Measurements from ENCODE around the gene ZBTB7C. TPM values are rescaled to one million over a fixed set of nuclear protein-coding genes. Genes with fewer than 3 reads are reported as not detected.
A peak's percentile ranks its signal among the peaks of the same experiment; 100 is the strongest.

ZBTB7C gene
- total RNA-seq, 6 donors from 2014 or later = 6.1 to 18.1 (median 12.2) TPM

DNA sequence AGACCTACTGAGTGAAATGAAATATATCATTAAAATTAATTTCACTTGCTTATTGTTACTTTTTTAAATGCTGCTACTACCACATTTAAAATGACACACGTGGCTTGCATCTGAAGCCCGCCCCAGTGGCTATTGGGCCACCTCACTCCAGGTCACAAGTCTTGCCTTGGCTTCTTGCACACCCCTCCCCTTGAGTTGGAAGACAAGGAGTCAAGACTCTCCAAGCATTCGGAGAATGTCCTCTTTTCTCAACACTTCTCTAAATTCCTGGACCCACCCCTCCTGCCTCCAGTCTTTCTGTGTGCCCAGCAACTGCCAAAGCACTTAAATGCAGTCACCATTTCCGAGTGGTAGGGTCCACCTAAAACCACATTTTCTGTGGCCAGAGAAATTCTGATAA is 73.4 kb downstream of the ZBTB7C start:
- Histone ChIP-seq H3K36me3 (no peaks in the 10 kb centered on the region), H3K27me3 (no peaks in the 10 kb centered on the region), H3K4me3 (no peak overlapping the region), H3K9me3 (no peaks in the 10 kb centered on the region), H3K27ac (peak overlapping the region; percentile 57 to 65 (median 62)), H3K4me1 (peaks cover 4 to 20% (median 16%) of the 10 kb centered on the region in 4 donors)
- ATAC-seq (ENCODE audit: low FRiP score in 2 of 2) = peak; percentile 18 to 59
- TF ChIP-seq POLR2A (IDR thresholded peaks at IDR 0.05) (no peak), EP300 (IDR thresholded peaks at IDR 0.05) (no peak), POLR2AphosphoS5 (IDR thresholded peaks at IDR 0.05) (no peak)
- TF ChIP-seq, protein P1, sequence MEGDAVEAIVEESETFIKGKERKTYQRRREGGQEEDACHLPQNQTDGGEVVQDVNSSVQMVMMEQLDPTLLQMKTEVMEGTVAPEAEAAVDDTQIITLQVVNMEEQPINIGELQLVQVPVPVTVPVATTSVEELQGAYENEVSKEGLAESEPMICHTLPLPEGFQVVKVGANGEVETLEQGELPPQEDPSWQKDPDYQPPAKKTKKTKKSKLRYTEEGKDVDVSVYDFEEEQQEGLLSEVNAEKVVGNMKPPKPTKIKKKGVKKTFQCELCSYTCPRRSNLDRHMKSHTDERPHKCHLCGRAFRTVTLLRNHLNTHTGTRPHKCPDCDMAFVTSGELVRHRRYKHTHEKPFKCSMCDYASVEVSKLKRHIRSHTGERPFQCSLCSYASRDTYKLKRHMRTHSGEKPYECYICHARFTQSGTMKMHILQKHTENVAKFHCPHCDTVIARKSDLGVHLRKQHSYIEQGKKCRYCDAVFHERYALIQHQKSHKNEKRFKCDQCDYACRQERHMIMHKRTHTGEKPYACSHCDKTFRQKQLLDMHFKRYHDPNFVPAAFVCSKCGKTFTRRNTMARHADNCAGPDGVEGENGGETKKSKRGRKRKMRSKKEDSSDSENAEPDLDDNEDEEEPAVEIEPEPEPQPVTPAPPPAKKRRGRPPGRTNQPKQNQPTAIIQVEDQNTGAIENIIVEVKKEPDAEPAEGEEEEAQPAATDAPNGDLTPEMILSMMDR (IDR thresholded peaks at IDR 0.05) = no peak
- WGBS, 2 donors = 60 to 71% methylated on average over 4 of the region's 4 CpGs
- DNase-seq = peak in 1 of 2 donors; percentile 51

DNA sequence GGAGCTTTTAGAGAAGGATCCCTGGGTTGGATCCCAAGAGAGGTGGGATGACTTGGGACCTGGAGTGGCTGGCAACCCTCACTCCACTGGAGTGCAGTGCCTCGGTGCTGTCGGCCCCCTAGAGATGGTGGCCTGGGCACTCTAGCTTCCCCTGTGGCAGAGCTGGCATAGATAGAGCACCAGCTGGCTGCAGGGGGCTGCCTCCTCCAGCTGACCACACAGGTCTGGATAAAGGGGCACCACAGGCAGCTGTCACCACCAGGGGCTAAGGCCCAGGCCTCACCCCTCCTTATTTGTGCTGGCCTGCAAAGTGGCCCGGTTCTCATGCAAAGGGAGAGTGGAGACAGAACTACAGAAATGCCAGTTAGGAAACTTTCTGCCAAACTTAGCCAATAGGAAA is 74.3 kb downstream of the ZBTB7C start:
- 88 to 90% methylated on average over 1 to 3 of the region's 3 CpGs for WGBS, 2 donors
- TF ChIP-seq EP300 (IDR thresholded peaks at IDR 0.05) = no peak
- H3K27ac ChIP-seq = peak overlapping the region in 1 of 4 donors; percentile 15
- H3K36me3 ChIP-seq = no peaks in the 10 kb centered on the region
- H3K4me3 ChIP-seq = no peak overlapping the region
- peaks cover 4 to 20% (median 16%) of the 10 kb centered on the region in 4 donors for H3K4me1 ChIP-seq
- DNase-seq = peak in 1 of 2 donors; percentile 29
- H3K9me3 ChIP-seq = no peaks in the 10 kb centered on the region
- ATAC-seq (ENCODE audit: low FRiP score in 2 of 2) = peak in 1 of 2 donors; percentile 20
- H3K27me3 ChIP-seq = no peaks in the 10 kb centered on the region

DNA sequence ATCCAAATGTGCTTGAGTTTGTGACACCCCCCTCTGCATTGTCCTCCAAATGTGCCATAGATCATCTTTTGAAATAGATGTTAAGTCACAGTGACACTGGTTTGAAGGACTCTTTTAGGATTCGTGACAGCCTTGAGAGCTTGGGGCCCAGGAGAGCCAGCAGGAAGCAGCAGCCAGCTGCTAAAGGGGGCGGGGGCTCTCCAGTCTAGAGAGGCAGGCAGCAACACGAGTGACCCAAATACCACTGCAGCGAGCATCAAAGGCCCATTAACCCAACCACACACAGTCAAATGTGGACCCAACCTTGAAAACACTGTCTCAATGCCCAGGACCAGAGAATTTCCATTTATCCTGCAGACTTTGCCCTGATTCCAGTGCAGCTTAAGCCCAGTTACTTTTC is 75.6 kb downstream of the ZBTB7C start:
- Histone ChIP-seq H3K4me3 (no peak overlapping the region), H3K27me3 (no peaks in the 10 kb centered on the region), H3K27ac (peak overlapping the region in 1 of 4 donors; percentile 14), H3K9me3 (no peaks in the 10 kb centered on the region), H3K36me3 (no peaks in the 10 kb centered on the region), H3K4me1 (peaks cover 4 to 20% (median 16%) of the 10 kb centered on the region in 4 donors)
- 32 to 46% methylated on average over 4 of the region's 4 CpGs for WGBS, 2 donors
- DNase-seq (peak in 1 of 2 donors; percentile 33), ATAC-seq (ENCODE audit: low FRiP score in 2 of 2) (no peak)
- TF ChIP-seq, protein P1 (IDR thresholded peaks at IDR 0.05) = no peak
- TF ChIP-seq EP300 (IDR thresholded peaks at IDR 0.05) (no peak), POLR2A (IDR thresholded peaks at IDR 0.05) (no peak), POLR2AphosphoS5 (IDR thresholded peaks at IDR 0.05) (no peak)

DNA sequence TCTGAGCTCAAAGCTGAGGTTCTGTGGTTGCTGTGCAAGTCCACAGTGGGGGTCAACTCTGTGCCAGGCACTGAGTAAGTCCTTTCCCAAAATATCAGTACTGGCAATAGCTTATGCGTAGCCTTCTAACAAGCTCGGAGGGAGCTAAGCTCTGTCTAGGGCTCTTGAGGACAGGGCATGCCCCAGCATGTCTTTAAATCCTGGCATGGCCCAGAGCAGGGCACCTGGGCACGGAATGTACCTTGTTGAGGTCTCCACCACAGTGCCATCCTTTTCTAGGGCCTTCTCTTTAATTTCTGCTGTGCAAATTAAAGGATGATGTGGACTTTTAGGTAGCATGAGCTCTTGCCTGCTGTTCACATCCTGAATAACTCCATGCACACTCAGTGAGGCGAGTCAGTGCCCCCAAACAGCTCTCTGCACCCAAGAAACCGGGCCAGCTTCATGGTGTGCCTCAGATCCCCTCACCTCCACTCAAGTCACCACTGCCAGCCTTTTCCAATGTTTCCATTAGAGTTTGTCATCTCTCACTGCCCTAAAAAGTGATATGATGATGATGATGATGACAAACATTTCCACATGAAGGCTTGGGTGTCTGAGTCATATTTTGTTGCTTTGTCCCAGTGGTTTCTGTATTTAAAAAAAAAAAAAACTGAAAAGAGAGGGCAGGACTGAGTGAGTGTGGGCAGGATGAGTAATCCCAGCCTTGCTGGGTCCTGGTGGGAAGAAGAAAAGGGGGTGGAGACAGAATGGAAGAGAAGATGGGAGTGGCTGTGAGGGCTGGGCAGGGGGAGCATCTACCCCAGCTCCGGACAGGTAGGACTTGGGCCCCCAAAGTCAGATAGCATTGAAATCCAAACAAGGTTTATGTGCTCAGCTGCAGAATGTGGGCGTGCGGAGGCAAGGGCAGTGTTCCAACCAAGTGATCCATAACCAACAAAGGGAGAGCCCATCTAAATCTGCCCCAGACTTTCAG is 78.9 kb downstream of the ZBTB7C start:
- no peak overlapping the region for H3K27ac ChIP-seq
- WGBS, 2 donors = 78% methylated on average over 5 to 8 of the region's 8 CpGs
- H3K9me3 ChIP-seq = no peaks in the 10 kb centered on the region
- no peak for TF ChIP-seq EP300 (IDR thresholded peaks at IDR 0.05)
- TF ChIP-seq, protein P1 (IDR thresholded peaks at IDR 0.05) = no peak
- TF ChIP-seq POLR2AphosphoS5 (IDR thresholded peaks at IDR 0.05) = no peak
- TF ChIP-seq POLR2A (IDR thresholded peaks at IDR 0.05) = no peak
- no peak overlapping the region for H3K4me3 ChIP-seq
- DNase-seq (no peak), ATAC-seq (ENCODE audit: low FRiP score in 2 of 2) (peak in 1 of 2 donors; percentile 28)
- no peaks in the 10 kb centered on the region for H3K27me3 ChIP-seq
- H3K4me1 ChIP-seq = peaks cover 0 to 11% (median 4%) of the 10 kb centered on the region in 4 donors
- no peaks in the 10 kb centered on the region for H3K36me3 ChIP-seq

DNA sequence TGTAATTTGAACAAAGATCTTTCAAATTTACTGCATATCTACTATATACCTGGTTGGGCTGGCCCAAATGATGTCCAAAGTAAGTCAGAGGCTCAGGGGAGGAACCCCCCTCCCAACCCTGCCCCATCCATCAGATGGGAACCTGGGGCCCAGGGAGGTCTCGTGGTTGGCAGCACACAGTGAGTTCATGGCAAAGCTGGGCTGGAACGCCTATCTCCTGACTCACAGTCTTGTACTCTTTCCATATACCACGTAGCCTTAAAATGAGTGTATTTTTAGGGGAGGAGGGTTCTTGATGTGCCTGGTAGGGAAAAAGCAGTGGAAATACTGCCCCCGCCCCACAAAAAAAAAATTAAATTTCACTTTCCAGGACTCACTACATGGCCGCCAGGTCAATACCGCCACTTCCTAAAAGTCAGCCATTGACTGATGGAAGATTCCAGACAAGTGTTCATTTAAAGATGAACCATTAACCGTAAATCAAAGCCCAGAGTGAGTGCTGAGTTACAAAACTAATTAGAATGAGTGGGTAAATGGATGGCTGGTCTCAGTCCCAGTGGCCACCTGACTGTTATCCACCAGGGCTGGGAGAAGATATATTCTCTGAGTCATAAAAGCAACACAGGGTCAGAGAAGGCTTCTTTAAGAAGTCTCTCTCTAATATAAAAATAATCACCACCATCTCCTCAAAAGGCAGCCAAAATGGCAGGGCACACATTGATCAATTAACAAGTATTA is 80.5 kb downstream of the ZBTB7C start:
- ATAC-seq (ENCODE audit: low FRiP score in 2 of 2) (no peak), DNase-seq (no peak)
- Histone ChIP-seq H3K9me3 (no peaks in the 10 kb centered on the region), H3K4me3 (no peak overlapping the region), H3K36me3 (no peaks in the 10 kb centered on the region), H3K27me3 (no peaks in the 10 kb centered on the region), H3K4me1 (peaks cover 0 to 6% (median 3%) of the 10 kb centered on the region in 4 donors), H3K27ac (no peak overlapping the region)
- no peak for TF ChIP-seq POLR2A (IDR thresholded peaks at IDR 0.05)
- TF ChIP-seq EP300 (IDR thresholded peaks at IDR 0.05) = no peak
- TF ChIP-seq, protein P1 (IDR thresholded peaks at IDR 0.05) = no peak
- no peak for TF ChIP-seq POLR2AphosphoS5 (IDR thresholded peaks at IDR 0.05)
- WGBS, 2 donors = 86 to 87% methylated on average over 6 to 7 of the region's 7 CpGs
